Measurements from ENCODE around the gene LPAR1. TPM values are rescaled to one million over a fixed set of nuclear protein-coding genes. Genes with fewer than 3 reads are reported as not detected.

LPAR1 gene
- total RNA-seq, 2 experiments from 2014 or later = not detected

DNA sequence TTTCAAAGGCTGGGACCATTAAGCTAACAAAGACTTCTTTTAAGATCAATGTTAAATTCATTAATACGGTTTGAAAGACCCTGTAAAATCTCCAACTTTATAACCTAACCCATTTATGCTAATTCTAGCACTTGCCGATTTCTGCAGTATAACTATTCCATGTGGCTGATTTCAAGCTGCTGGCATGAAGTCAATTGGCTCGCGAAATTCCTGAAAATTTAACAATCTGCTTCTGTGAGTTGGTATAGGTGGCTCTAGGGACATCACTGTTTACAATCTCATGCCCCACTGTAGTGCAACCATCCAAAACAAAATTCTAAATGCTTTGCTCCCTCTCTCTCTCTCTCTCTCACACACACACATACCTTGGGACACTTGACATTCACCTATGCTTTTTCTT lies 70.2 kb downstream of the LPAR1 start:
- Mint-ChIP-seq H3K9me3 (peaks cover 2% of the 10 kb centered on the region), H3K27me3 (no peaks in the 10 kb centered on the region), H3K36me3 (no peaks in the 10 kb centered on the region), H3K4me3 (no peak overlapping the region), H3K4me1 (no peaks in the 10 kb centered on the region), H3K27ac (no peak overlapping the region)
- no peak for DNase-seq

DNA sequence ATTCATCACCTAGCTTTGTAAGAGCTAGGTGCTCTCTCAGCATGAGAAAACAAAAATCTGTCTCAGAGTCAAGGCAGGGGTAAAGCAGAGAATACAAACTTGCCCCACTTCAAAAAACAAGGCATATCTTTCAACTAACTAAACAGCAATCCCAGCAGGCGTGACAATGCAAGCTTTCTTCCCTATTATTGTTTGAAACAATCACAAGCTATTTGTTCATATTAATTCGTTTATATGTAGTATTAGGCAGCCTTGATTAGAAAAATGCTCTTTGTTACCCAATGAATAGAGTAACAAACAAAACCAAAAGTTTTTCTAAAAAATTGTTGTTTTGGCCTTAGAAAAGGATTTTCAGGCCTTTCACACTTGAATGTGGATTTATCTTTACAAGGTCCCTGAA lies 71.1 kb downstream of the LPAR1 start:
- Mint-ChIP-seq H3K36me3 (no peaks in the 10 kb centered on the region), H3K4me3 (no peak overlapping the region), H3K4me1 (no peaks in the 10 kb centered on the region), H3K27me3 (no peaks in the 10 kb centered on the region), H3K9me3 (peaks cover 2% of the 10 kb centered on the region), H3K27ac (no peak overlapping the region)
- DNase-seq = no peak

DNA sequence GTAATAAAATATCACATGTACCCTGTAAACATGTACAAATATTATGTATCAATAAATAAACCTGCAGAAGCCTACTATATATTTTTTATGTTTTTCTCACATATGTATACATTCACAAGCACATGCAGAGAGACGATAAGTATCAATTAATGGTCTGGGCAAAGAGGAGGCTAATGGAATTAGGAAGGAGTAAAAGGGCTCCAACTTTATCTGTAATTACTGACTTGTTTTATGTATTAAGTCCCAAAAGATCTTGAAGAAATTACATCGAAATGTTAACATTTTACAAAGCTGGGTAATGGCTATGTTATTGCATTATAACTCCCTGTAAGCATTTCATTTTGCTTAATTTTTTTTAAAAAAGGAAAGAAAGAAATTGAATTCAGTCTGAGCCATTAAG lies 78.0 kb downstream of the LPAR1 start:
- H3K9me3 Mint-ChIP-seq = peaks cover 13% of the 10 kb centered on the region
- H3K36me3 Mint-ChIP-seq = no peaks in the 10 kb centered on the region
- H3K4me1 Mint-ChIP-seq = no peaks in the 10 kb centered on the region
- no peak overlapping the region for H3K27ac Mint-ChIP-seq
- DNase-seq = no peak
- no peaks in the 10 kb centered on the region for H3K27me3 Mint-ChIP-seq
- no peak overlapping the region for H3K4me3 Mint-ChIP-seq

DNA sequence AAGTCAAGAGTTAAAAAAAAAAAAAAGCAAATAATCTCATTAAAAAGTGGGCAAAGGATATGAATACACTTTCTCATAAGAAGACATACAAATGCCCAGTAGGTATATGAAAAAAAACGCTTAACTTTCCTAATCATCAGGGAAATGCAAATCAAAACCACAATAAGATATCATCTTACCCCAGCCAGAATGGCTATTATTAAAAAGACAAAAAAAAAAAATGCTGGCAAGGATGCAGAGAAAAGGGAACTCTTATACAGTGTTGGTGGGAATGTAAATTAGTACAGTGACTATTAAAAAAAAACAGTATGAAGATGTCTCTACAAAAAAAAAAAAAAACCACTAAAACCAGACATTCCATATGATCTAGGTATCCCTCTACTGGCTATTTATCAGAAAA lies 79.4 kb downstream of the LPAR1 start:
- Mint-ChIP-seq H3K36me3 (no peaks in the 10 kb centered on the region), H3K4me1 (no peaks in the 10 kb centered on the region), H3K27me3 (no peaks in the 10 kb centered on the region), H3K4me3 (no peak overlapping the region), H3K27ac (no peak overlapping the region), H3K9me3 (peaks cover 22% of the 10 kb centered on the region)
- DNase-seq = no peak

DNA sequence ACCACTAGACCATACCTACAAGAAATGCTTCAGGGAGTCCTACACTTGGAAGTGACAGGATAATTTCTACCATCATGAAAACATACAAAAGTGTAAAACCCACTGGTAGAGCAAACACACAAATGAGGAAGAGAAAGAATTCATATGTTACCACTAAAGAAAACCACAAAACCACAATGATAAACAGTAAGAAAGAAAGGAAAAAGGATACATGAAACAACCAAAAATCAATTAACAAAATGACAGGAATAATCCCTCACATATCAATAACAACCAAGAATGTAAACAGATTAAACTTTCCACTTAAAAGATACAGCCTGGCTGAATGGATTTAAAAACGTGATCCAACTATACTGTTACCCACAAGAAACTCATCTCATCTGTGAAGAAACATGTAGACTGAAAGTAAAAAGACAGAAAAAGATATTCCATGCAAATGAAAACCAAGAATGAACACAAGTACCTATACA lies 83.4 kb downstream of the LPAR1 start:
- Mint-ChIP-seq H3K27me3 (no peaks in the 10 kb centered on the region), H3K36me3 (peaks cover 2% of the 10 kb centered on the region), H3K27ac (no peak overlapping the region), H3K4me3 (no peak overlapping the region), H3K4me1 (no peaks in the 10 kb centered on the region), H3K9me3 (peaks cover 24% of the 10 kb centered on the region)
- DNase-seq = no peak

DNA sequence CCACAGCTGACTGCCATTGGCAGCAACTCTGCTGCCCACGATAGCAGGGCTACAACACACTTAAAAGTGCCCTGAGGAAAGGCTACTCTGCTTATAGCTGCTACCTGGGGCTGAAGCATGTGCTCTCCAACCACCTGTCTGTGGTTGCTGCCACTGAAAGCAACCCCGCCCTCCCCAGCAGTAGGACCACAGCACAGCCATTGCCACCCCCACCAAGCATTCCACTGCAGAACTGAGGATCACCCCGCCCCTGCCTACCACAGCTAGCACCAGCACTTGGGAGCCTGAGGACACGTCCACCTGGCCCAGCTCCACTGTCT lies 85.8 kb downstream of the LPAR1 start:
- no peak for DNase-seq
- Mint-ChIP-seq H3K27me3 (peaks cover 11% of the 10 kb centered on the region), H3K27ac (no peak overlapping the region), H3K36me3 (peaks cover 2% of the 10 kb centered on the region), H3K4me3 (no peak overlapping the region), H3K4me1 (no peaks in the 10 kb centered on the region), H3K9me3 (peaks cover 16% of the 10 kb centered on the region)

DNA sequence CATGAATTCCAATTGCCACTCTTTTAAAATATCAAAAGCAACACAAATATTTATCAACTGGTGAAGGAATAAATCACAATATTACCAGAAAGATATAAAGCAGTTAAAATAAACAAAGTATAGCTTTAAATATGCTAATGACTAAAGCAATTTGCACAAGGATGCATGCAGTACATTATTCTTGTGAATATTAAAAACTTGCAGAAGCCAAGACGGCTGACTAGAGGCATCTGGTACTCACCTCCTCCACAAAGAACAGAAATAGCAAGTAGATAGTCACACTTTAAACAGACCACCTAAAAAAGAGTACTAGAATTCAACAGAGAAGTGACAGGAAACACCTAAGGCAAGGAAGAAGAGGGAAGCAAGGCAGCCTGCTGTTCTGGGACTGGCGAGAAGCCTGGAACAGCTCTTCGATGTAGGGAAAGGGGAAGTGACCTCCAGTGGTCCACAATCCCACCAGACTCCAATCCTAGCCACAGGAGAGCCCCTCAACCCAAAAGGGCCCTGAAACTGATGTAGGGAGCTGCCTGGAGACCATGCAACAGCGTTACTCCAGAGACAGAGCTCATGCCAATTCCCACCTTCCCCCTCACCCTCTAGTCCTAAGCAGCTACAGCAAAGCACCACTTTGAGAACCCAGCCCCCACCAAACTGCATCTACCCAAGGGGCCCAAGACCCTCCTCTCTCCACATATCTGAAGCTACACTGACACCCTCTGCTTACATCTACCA lies 86.3 kb downstream of the LPAR1 start:
- Mint-ChIP-seq H3K4me3 (no peak overlapping the region), H3K9me3 (peaks cover 16% of the 10 kb centered on the region), H3K27ac (no peak overlapping the region), H3K4me1 (no peaks in the 10 kb centered on the region), H3K27me3 (peaks cover 11% of the 10 kb centered on the region), H3K36me3 (peaks cover 2% of the 10 kb centered on the region)
- DNase-seq = no peak

GRCh38 chr9:110950041-110950645 lies 88.1 kb downstream of the LPAR1 start:
- peaks cover 2% of the 10 kb centered on the region for H3K36me3 Mint-ChIP-seq
- no peak for DNase-seq
- peaks cover 12% of the 10 kb centered on the region for H3K27me3 Mint-ChIP-seq
- no peak overlapping the region for H3K27ac Mint-ChIP-seq
- peaks cover 15% of the 10 kb centered on the region for H3K9me3 Mint-ChIP-seq
- no peak overlapping the region for H3K4me3 Mint-ChIP-seq
- no peaks in the 10 kb centered on the region for H3K4me1 Mint-ChIP-seq

DNA sequence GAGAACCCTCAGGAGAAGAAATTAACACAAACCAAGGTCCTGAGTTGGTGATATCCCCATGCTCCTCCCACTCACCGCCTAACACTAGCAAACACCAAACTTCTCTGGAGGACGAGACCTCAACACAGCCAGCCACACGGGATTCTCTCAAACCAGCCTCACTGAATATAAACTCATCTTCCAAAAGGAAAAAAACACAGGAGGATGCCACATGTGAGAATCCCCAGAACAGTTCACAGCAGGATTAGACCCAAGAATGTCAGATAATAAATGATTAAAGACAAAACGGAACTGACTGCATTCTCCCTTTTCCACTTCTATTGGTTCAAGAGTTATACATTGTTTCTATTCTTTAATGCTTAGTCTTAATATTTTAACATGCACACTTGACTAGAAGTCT lies 89.2 kb downstream of the LPAR1 start:
- H3K27me3 Mint-ChIP-seq = peaks cover 16% of the 10 kb centered on the region
- H3K9me3 Mint-ChIP-seq = peaks cover 8% of the 10 kb centered on the region
- no peak for DNase-seq
- no peaks in the 10 kb centered on the region for H3K4me1 Mint-ChIP-seq
- peaks cover 2% of the 10 kb centered on the region for H3K36me3 Mint-ChIP-seq
- H3K27ac Mint-ChIP-seq = no peak overlapping the region
- no peak overlapping the region for H3K4me3 Mint-ChIP-seq

GRCh38 chr9:110947491-110948044 lies 90.7 kb downstream of the LPAR1 start:
- DNase-seq = no peak
- H3K4me3 Mint-ChIP-seq = no peak overlapping the region
- H3K36me3 Mint-ChIP-seq = peaks cover 2% of the 10 kb centered on the region
- H3K27me3 Mint-ChIP-seq = peaks cover 16% of the 10 kb centered on the region
- H3K4me1 Mint-ChIP-seq = no peaks in the 10 kb centered on the region
- H3K27ac Mint-ChIP-seq = no peak overlapping the region
- no peaks in the 10 kb centered on the region for H3K9me3 Mint-ChIP-seq

GRCh38 chr9:110942522-110942921 lies 95.7 kb downstream of the LPAR1 start:
- Mint-ChIP-seq H3K27ac (no peak overlapping the region), H3K4me3 (no peak overlapping the region), H3K27me3 (peaks cover 5% of the 10 kb centered on the region), H3K4me1 (no peaks in the 10 kb centered on the region), H3K36me3 (no peaks in the 10 kb centered on the region), H3K9me3 (no peaks in the 10 kb centered on the region)
- no peak for DNase-seq

GRCh38 chr9:110940951-110941557 lies 97.2 kb downstream of the LPAR1 start:
- Mint-ChIP-seq H3K36me3 (no peaks in the 10 kb centered on the region), H3K4me3 (no peak overlapping the region), H3K4me1 (no peaks in the 10 kb centered on the region), H3K27me3 (peaks cover 5% of the 10 kb centered on the region), H3K27ac (no peak overlapping the region), H3K9me3 (no peaks in the 10 kb centered on the region)
- DNase-seq = no peak

GRCh38 chr9:110939573-110939972 lies 98.7 kb downstream of the LPAR1 start:
- Mint-ChIP-seq H3K4me1 (no peaks in the 10 kb centered on the region), H3K9me3 (no peaks in the 10 kb centered on the region), H3K4me3 (no peak overlapping the region), H3K36me3 (no peaks in the 10 kb centered on the region), H3K27me3 (no peaks in the 10 kb centered on the region), H3K27ac (no peak overlapping the region)
- no peak for DNase-seq

DNA sequence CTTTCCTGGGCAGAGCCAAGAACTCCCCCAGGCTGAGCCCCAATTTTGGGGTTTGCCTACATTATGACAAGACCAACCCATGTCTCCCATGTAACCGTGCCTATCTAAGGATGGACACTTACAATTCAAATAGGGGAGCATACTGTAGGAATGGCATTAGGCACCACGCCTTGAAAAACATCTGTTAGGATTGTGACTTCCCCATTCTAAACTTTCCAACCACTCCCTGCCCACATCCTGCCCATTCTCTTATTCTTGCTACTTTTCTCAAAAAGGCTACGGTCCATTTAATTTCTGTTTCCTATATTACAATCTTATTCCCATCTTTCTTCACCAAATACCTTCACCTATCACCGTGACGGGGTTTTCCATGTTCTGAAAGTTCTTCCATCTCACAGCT lies 99.2 kb downstream of the LPAR1 start:
- Mint-ChIP-seq H3K9me3 (no peaks in the 10 kb centered on the region), H3K27me3 (no peaks in the 10 kb centered on the region), H3K27ac (no peak overlapping the region), H3K4me1 (no peaks in the 10 kb centered on the region), H3K36me3 (no peaks in the 10 kb centered on the region), H3K4me3 (no peak overlapping the region)
- no peak for DNase-seq

DNA sequence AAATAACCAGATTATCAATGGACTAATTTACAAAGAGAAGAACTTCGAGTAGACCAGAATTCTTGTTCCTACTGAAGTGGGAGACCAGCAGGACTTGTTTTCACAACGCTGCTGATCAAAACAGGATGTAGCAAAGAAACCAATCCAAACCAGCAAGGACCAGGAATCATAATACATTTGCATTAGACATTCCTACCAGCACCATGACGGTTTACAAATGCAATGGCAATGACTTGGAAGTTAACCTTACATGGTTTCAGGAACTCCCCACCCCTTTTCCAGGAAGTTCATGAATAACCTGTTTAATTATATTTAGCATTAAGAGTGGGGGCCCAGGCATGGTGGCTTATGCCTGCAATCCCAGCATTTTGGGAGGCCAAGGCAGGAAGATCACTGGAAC lies 100.0 kb downstream of the LPAR1 start:
- Mint-ChIP-seq H3K36me3 (no peaks in the 10 kb centered on the region), H3K9me3 (no peaks in the 10 kb centered on the region), H3K4me1 (no peaks in the 10 kb centered on the region), H3K4me3 (no peak overlapping the region), H3K27ac (no peak overlapping the region), H3K27me3 (no peaks in the 10 kb centered on the region)
- no peak for DNase-seq

Data from activated naive CD8-positive, alpha-beta T cell treated with anti-CD3 and anti-CD28 coated beads for 36 hours (primary cell).